Measurements from ENCODE around the gene CYB5A.
"Not testable (repeated sequence)": the region's sequence is repeated elsewhere in the genome, so short reads cannot be mapped to it uniquely, and the experiment has no call there.

CYB5A gene, protein sequence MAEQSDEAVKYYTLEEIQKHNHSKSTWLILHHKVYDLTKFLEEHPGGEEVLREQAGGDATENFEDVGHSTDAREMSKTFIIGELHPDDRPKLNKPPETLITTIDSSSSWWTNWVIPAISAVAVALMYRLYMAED

DNA sequence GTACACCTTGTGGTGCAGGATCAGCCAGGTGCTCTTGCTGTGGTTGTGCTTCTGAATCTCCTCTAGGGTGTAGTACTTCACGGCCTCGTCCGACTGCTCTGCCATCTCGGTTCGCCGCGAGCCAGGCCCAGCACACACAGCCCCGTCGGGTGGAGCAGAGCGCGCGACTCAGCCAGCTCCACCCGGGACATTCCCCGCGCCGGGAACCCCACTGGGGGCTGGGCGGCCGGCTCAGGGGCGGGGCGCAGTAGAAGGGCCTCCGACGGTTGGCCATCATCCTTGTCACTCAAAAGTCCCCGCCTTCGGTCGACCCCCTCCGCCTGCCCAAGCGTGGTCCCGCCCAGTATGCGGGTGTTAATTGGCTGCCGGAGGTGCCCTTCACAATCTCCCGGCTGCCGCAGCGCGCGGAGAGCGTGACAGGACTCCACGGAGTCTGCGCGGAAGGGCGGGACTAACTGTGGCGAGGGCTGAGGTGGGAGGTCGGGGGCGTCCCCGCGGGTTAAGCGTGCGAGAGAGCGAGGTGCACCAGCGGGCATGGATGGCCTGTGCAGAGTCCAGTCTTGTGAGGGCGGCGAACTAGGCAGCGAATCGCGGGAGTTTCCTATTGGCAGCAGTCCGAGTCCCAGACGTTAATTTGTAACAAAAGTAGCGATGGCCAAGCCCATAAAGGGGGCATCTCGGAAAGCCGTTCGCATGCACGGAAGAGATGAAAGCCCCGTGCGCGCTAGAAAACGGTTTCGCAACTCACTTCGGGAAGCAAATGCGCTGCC is at the start of gene CYB5A:
Gene CYB5A (minus strand): TSS at position 193 of the 770 bp plus-strand sequence. CDS start 88 bp downstream, at position 105.
- DNase-seq (ENCODE audit: insufficient read length, low spot score) (peak; percentile 93), FAIRE-seq (peak; percentile 95)

DNA sequence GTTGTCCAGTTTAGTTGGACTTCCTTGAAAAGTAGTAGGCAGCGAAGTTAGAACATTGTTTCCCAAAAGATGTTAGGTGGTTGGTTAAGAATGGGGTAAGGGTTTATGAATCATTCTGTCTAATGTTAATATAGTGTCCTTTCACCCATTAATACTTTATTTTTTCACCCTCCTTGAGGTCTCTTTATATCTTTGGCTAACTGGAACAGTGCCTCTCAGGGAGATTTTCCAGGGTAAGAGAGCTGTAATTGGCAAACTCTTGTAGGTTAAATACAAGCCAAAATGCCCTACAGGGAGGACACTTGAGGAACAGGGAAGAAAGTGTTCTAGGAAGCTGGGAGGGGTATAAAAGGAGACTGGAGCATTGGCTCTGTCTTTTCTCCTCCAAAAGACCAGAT is 46.1 kb upstream of the CYB5A start:
- FAIRE-seq: no peak

GRCh38 chr18:74337155-74337911 is 45.6 kb upstream of the CYB5A start:
- FAIRE-seq: no peak
- DNase-seq (ENCODE audit: insufficient read length, low spot score): no peak

More for the DNA sequence above, 46.1 kb upstream of the CYB5A start:
- DNase-seq (ENCODE audit: insufficient read length, low spot score): no peak

DNA sequence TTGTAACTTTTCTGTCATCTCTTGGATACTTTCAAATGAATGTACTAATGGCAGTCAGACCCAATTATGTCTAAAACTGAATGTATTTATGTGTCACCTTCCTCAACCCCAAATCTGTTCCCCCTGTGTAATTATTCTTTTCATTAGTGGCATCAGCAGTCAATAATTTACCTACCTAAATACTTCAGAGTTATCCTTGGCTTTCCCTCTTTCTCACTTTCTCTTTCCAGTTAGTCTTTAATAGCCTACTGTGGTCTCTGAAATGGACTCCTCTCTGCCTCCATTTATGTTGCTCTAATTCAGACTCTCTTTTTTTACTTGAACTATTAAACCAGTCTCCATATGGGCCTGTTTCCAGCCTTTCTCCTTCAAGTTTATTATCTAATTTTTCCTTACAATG is 44.9 kb upstream of the CYB5A start:
- FAIRE-seq: no peak
- no peak for DNase-seq (ENCODE audit: insufficient read length, low spot score)

DNA sequence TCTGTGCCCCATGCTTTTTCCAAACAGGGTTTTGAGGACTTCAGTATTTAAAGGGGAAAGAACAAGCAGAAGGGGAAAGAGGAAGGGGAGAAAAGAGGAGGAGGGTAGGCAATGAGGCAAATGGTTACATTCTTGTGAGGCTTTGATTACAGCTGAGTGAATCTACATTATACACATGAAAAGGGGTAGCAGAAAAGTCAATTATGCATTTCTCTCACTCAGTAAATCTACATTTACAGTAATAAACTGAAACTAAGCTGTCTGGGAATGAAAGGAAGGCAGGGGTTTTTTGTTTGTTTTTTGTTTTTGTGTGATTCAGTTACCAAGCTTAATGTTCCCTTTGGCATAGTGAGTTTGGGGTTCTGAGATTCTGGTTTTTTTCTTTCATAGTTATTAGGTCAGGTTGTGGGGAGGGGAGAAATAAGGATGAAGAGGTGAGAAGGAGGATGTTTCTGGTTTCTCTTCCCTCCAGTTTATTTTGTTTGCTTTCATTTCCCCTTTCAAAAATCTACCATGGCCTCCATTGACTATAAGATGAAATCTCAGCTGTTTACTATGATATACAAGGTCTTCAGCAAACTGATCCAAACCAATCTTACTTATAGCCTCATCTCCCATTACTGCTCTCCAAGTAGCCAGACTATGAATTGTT is 42.6 kb upstream of the CYB5A start:
- no peak for FAIRE-seq
- no peak for DNase-seq (ENCODE audit: insufficient read length, low spot score)

DNA sequence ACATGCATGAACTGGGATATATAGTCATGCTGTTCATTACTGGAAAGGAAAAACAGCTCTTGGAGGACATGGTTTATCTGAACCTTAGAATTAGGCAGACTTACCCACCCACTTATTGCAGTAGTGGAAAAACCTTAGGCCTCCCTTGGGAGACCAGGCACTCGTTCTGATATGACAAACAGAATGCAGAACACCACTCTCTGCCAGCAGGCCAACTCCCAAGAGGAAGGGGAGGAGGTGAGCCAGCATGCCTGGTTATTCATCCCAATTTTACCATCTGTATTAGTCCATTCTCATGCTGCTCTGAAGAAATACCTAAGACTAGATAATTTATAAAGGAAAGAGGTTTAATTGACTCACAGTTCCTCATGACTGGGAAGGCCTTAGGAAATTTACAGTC is 41.3 kb upstream of the CYB5A start:
- DNase-seq (ENCODE audit: insufficient read length, low spot score): no peak
- no peak for FAIRE-seq

GRCh38 chr18:74331404-74331803 is 39.6 kb upstream of the CYB5A start:
- FAIRE-seq (no peak), DNase-seq (ENCODE audit: insufficient read length, low spot score) (no peak)

DNA sequence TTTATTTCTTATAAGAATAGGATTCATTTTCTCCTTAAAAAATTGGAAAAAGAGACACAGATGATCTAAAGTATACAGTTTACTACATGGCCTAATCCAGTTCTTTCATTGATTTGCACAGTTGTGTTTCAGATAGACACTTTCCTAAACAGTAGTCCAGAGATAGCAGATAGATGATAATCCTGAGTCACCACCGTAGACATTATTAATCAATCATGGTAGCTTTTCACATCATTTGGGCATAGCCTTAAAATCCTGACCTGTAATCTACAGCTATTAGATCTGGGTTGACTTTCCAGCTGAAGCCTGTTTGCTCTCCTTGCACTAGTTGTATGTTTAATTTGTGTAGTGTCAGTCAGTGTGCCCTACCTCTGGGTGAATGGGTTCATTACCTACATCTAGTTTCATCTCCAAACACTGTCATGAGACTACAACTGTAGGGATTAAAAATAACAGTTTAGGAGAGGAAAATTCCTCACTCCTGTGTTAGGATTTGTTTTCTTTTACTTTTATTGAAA is 38.0 kb upstream of the CYB5A start:
- FAIRE-seq (no peak), DNase-seq (ENCODE audit: insufficient read length, low spot score) (no peak)

- FAIRE-seq: no peak
- no peak for DNase-seq (ENCODE audit: insufficient read length, low spot score)
Observed at GRCh38 chr18:74328206-74328605, 36.4 kb upstream of the CYB5A start.

GRCh38 chr18:74326791-74327190 is 35.0 kb upstream of the CYB5A start:
- not testable (repeated sequence) for FAIRE-seq; DNase-seq (ENCODE audit: insufficient read length, low spot score)

GRCh38 chr18:74326231-74326630 is 34.5 kb upstream of the CYB5A start:
- no peak for DNase-seq (ENCODE audit: insufficient read length, low spot score)
- no peak for FAIRE-seq

DNA sequence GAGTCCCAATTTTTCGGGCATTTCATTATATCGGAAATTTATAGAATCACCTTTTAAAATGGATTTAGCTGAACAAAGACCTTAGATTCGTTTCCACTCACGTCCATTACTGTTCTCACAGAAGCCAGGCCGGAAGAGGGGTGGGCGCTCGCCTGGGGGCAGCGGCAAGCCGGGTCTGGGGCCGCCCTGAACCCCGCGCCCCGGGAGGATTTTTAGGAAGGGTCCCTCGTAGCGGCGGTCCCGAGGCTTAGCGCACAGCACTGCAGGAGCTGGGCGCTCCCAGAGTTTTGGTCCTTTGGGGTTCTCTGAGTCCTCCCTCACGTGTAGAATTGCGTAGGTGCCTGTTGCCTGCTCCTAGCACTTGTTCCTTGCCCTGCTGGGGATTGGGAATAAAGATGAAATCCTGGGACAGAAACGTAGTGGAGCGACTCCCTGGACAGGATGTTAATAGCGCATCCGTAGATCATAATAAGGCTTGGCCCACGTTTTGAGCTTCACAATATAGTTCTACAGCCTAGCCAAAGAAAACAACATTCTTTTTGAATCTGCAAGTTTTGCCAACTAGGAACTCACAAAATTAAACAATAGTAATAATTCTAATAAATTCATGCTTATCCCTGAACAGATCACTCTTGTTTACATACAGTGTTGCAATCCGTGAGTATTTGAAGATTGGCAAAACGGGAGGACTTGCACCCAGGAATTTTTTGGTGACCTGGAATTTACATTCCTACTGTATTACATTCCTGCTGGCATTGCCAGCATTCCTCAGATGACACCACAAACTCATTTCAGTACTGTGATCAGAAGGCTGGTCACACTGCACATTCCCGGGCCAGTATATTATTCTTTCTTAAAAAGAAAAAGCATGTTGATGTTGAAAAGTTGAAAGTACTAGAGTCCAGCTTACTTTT is 24.8 kb upstream of the CYB5A start:
- DNase-seq (ENCODE audit: insufficient read length, low spot score): peak; percentile 45
- no peak for FAIRE-seq

- FAIRE-seq (no peak), DNase-seq (ENCODE audit: insufficient read length, low spot score) (no peak)
Observed at GRCh38 chr18:74315464-74316256, 23.9 kb upstream of the CYB5A start, which contains the start of gene C18orf63. Gene C18orf63 (plus strand): TSS chr18:74315839. CDS start chr18:74317866, 2,027 bp downstream.

DNA sequence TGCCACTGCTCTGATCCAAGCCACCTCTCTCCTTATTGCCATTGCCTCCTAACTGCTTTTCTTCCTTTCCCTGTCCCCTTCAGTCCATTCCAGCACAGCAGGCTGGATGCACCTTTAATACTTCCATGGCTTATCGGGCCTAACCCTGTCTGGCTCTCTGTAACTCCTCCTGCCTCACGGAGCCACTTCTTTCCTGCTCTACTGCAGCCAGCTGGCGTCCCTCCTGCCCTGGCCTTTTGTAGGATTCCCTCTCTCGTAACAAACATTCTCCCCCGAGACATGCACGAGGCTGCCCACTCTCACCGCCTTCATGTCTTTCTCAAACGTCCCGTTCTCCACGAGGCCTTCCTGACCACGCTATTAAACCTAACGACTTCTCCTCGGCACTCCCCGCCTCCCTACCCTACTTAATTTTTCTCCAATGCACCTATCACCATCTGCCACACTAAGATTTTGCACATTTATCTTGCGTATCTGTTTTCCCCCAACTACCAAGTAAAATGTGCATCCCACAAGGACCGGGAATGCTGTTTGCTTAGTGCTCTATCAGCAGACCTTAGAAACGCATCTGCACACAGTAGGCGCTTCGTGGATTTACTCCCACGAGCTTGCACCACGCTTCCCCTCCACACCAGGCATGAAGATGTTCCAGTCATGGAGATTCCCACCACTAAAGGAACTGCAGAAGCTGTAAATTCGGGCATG is 23.1 kb upstream of the CYB5A start:
- DNase-seq (ENCODE audit: insufficient read length, low spot score) (no peak), FAIRE-seq (no peak)

GRCh38 chr18:74311000-74311399 is 19.2 kb upstream of the CYB5A start:
- no peak for DNase-seq (ENCODE audit: insufficient read length, low spot score)
- no peak for FAIRE-seq

DNA sequence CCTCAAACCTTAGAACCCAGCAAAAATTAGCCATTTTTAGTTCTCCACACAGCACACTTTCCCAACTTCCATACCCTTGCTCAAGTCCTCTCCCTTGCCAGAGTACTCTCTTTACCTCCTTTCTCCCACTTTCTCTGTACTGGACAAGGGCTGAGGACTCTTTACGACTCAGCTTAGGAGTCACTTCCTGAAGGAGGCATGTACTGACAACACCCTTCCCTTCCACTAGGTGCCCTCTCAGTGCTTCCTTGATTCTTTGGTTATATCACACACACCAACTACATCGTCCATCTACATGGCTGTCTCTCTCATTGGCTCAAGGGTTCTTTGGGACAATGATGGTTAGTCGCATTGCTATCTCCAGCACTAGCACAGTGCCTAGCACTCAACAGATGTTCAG is 18.6 kb upstream of the CYB5A start:
- DNase-seq (ENCODE audit: insufficient read length, low spot score) (peak; percentile 20), FAIRE-seq (peak; percentile 81)

DNA sequence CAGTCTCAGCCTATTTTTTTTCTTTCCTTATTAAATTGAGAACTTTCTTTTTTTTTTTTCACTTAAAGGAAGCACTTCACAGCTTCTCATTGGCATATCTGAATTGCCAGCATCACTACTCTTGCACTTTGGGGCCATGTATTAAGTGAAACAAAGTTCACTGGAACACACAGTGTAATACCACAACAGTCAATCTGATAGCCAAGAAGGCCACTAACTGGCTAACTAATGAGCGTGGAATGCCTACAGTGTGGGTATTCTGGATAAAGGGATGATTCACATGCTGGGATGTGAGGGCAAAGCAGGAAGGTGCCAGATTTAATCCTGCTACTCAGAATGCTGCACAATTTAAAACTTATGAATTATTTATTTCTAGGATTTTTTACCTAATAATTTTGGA is 12.2 kb upstream of the CYB5A start:
- FAIRE-seq: no peak

DNA sequence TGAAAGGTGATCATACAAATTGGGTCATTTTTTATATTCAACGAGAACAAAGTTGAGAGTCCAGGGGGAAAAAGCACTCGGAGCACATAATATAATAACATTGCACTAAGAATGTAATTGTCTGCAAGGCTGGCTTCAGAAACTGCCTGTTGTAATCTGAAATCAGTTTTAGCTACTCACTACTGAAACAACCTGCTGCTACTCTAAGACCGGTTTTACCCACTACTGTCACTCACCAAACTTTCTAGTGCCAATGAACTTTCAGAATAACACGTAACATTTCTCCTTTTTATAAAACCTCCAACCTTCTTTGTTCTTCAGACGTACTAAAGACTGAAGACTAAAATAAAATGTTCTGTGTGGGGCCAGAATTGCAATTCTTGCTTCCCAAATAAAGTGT is 11.5 kb upstream of the CYB5A start:
- DNase-seq (ENCODE audit: insufficient read length, low spot score) (no peak), FAIRE-seq (no peak)

More for the DNA sequence above, 12.2 kb upstream of the CYB5A start:
- no peak for DNase-seq (ENCODE audit: insufficient read length, low spot score)

Data from HTR-8/SVneo (cell line).